ENCODE results near the gene UGT2B15.

GRCh38 chr4:68654946-68655721, 15.3 kb downstream of the UGT2B15 start:
- TF ChIP-seq, protein P1, sequence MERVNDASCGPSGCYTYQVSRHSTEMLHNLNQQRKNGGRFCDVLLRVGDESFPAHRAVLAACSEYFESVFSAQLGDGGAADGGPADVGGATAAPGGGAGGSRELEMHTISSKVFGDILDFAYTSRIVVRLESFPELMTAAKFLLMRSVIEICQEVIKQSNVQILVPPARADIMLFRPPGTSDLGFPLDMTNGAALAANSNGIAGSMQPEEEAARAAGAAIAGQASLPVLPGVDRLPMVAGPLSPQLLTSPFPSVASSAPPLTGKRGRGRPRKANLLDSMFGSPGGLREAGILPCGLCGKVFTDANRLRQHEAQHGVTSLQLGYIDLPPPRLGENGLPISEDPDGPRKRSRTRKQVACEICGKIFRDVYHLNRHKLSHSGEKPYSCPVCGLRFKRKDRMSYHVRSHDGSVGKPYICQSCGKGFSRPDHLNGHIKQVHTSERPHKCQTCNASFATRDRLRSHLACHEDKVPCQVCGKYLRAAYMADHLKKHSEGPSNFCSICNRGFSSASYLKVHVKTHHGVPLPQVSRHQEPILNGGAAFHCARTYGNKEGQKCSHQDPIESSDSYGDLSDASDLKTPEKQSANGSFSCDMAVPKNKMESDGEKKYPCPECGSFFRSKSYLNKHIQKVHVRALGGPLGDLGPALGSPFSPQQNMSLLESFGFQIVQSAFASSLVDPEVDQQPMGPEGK (CRISPR knock-in tag; IDR thresholded peaks at IDR 0.05; ENCODE audit: borderline replicate concordance), result no peak
- TF ChIP-seq TOX (CRISPR knock-in tag; IDR thresholded peaks at IDR 0.05; ENCODE audit: borderline replicate concordance) (no peak), RARB (CRISPR knock-in tag; IDR thresholded peaks at IDR 0.05) (no peak), ARNTL (CRISPR knock-in tag; IDR thresholded peaks at IDR 0.05; ENCODE audit: borderline replicate concordance, low read depth) (no peak), BACH2 (CRISPR knock-in tag; IDR thresholded peaks at IDR 0.05; ENCODE audit: borderline replicate concordance) (no peak), TCF4 (CRISPR knock-in tag; IDR thresholded peaks at IDR 0.05; ENCODE audit: borderline replicate concordance) (no peak), ISL1 (CRISPR knock-in tag; IDR thresholded peaks at IDR 0.05) (no peak), ZFP30 (CRISPR knock-in tag; IDR thresholded peaks at IDR 0.05) (no peak), ESRRG (CRISPR knock-in tag; IDR thresholded peaks at IDR 0.05) (no peak)
- TF ChIP-seq, protein P2, sequence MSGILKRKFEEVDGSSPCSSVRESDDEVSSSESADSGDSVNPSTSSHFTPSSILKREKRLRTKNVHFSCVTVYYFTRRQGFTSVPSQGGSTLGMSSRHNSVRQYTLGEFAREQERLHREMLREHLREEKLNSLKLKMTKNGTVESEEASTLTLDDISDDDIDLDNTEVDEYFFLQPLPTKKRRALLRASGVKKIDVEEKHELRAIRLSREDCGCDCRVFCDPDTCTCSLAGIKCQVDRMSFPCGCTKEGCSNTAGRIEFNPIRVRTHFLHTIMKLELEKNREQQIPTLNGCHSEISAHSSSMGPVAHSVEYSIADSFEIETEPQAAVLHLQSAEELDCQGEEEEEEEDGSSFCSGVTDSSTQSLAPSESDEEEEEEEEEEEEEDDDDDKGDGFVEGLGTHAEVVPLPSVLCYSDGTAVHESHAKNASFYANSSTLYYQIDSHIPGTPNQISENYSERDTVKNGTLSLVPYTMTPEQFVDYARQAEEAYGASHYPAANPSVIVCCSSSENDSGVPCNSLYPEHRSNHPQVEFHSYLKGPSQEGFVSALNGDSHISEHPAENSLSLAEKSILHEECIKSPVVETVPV (CRISPR knock-in tag; IDR thresholded peaks at IDR 0.05), result no peak
- TF ChIP-seq, protein P3, sequence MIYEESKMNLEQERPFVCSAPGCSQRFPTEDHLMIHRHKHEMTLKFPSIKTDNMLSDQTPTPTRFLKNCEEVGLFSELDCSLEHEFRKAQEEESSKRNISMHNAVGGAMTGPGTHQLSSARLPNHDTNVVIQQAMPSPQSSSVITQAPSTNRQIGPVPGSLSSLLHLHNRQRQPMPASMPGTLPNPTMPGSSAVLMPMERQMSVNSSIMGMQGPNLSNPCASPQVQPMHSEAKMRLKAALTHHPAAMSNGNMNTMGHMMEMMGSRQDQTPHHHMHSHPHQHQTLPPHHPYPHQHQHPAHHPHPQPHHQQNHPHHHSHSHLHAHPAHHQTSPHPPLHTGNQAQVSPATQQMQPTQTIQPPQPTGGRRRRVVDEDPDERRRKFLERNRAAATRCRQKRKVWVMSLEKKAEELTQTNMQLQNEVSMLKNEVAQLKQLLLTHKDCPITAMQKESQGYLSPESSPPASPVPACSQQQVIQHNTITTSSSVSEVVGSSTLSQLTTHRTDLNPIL (CRISPR knock-in tag; IDR thresholded peaks at IDR 0.05; ENCODE audit: low read depth), result no peak

Data from SK-N-SH treated with all-trans-retinoic acid at 6 μM for 48 hours (cell line).